Endothelial cell (in vitro differentiated cells): Measurements from ENCODE around the gene DOCK10. TPM values are rescaled to one million over a fixed set of nuclear protein-coding genes. Genes with fewer than 3 reads are reported as not detected.

ENCODE experiments used
- DNase-seq: peaks from one replicate; pipeline ENCODE4 v3.0.0; 2021; ENCODE audit warnings: low spot score
- H3K27ac Mint-ChIP-seq: one replicate; pipeline ENCODE4 v1.8.0; 2021; ENCODE audit warnings: mixed read lengths, inconsistent platforms; ENCODE audit not compliant: unreplicated experiment
- H3K27me3 Mint-ChIP-seq: one replicate; pipeline ENCODE4 v1.8.0; 2021; ENCODE audit warnings: mild to moderate bottlenecking, moderate library complexity, mixed read lengths, inconsistent platforms; ENCODE audit not compliant: unreplicated experiment
- H3K36me3 Mint-ChIP-seq: one replicate; pipeline ENCODE4 v1.8.0; 2021; ENCODE audit warnings: mild to moderate bottlenecking, low read depth, mixed read lengths, inconsistent platforms; ENCODE audit not compliant: unreplicated experiment
- H3K4me1 Mint-ChIP-seq: one replicate; pipeline ENCODE4 v1.8.0; 2021; ENCODE audit warnings: mild to moderate bottlenecking, mixed read lengths, inconsistent platforms; ENCODE audit not compliant: unreplicated experiment
- H3K4me3 Mint-ChIP-seq: one replicate; pipeline ENCODE4 v1.8.0; 2021; ENCODE audit warnings: mild to moderate bottlenecking, mixed read lengths, inconsistent platforms; ENCODE audit not compliant: unreplicated experiment
- H3K9me3 Mint-ChIP-seq: one replicate; pipeline ENCODE4 v1.8.0; 2021; ENCODE audit warnings: mixed read lengths, inconsistent platforms; ENCODE audit not compliant: unreplicated experiment
- CTCF ChIP-seq: fragments of 200-600 bp; sonication (generic); IDR thresholded peaks from one replicate; pipeline ENCODE4 v1.5.0; 2021; ENCODE audit warnings: antibody characterized with exemption; ENCODE audit not compliant: unreplicated experiment
- total RNA-seq: library from RNA; stranded (reverse); fragmentation: NEBNext Ultra II Directional; extraction: Animal tissue kit (Norgen Biotek cat#: 25700); gene quantifications from one replicate; pipeline ENCODE4 v1.2.1, GENCODE V29; 2021; ENCODE audit not compliant: unreplicated experiment

DOCK10 gene
- total RNA-seq, 1 donor from 2014 or later: 7.6 TPM

GRCh38 chr2:224869601-224870233 is 172.6 kb downstream of the DOCK10 start:
- DNase-seq: no peak
- no peaks in the 10 kb centered on the region for H3K4me1 Mint-ChIP-seq
- TF ChIP-seq CTCF: no peak
- no peaks in the 10 kb centered on the region for H3K9me3 Mint-ChIP-seq
- H3K36me3 Mint-ChIP-seq: peaks cover 6% of the 10 kb centered on the region
- H3K27ac Mint-ChIP-seq: no peak overlapping the region
- peaks cover 3% of the 10 kb centered on the region for H3K27me3 Mint-ChIP-seq
- no peak overlapping the region for H3K4me3 Mint-ChIP-seq

- Mint-ChIP-seq H3K4me1 (no peaks in the 10 kb centered on the region), H3K9me3 (no peaks in the 10 kb centered on the region), H3K4me3 (no peak overlapping the region), H3K27me3 (no peaks in the 10 kb centered on the region), H3K36me3 (no peaks in the 10 kb centered on the region), H3K27ac (no peak overlapping the region)
- DNase-seq: no peak
- TF ChIP-seq CTCF: no peak
These were observed 177.3 kb downstream of the DOCK10 start for GRCh38 chr2:224865016-224865415.

GRCh38 chr2:224861266-224861665 is 181.0 kb downstream of the DOCK10 start:
- no peak for DNase-seq
- Mint-ChIP-seq H3K4me3 (no peak overlapping the region), H3K27me3 (no peaks in the 10 kb centered on the region), H3K9me3 (no peaks in the 10 kb centered on the region), H3K4me1 (no peaks in the 10 kb centered on the region), H3K36me3 (no peaks in the 10 kb centered on the region), H3K27ac (no peak overlapping the region)
- no peak for TF ChIP-seq CTCF

GRCh38 chr2:224860786-224861185 is 181.5 kb downstream of the DOCK10 start:
- no peak for DNase-seq
- TF ChIP-seq CTCF: no peak
- H3K4me1 Mint-ChIP-seq: no peaks in the 10 kb centered on the region
- no peaks in the 10 kb centered on the region for H3K9me3 Mint-ChIP-seq
- H3K27me3 Mint-ChIP-seq: no peaks in the 10 kb centered on the region
- H3K4me3 Mint-ChIP-seq: no peak overlapping the region
- H3K27ac Mint-ChIP-seq: no peak overlapping the region
- no peaks in the 10 kb centered on the region for H3K36me3 Mint-ChIP-seq

- H3K36me3 Mint-ChIP-seq: no peaks in the 10 kb centered on the region
These were observed 190.5 kb downstream of the DOCK10 start for GRCh38 chr2:224851811-224852210.

More at GRCh38 chr2:224851811-224852210, 190.5 kb downstream of the DOCK10 start:
- H3K27ac Mint-ChIP-seq: no peak overlapping the region
- no peaks in the 10 kb centered on the region for H3K9me3 Mint-ChIP-seq
- no peaks in the 10 kb centered on the region for H3K4me1 Mint-ChIP-seq
- no peak overlapping the region for H3K4me3 Mint-ChIP-seq
- TF ChIP-seq CTCF: no peak
- DNase-seq: no peak
- peaks cover 1% of the 10 kb centered on the region for H3K27me3 Mint-ChIP-seq
